Thoracic aorta (tissue), 2 donors: ENCODE data around the gene UACA. TPM values are rescaled to one million over a fixed set of nuclear protein-coding genes. Genes with fewer than 3 reads are reported as not detected.

Experiments
- ATAC-seq: fragments of 150-250 bp; one replicate; pipeline ENCODE4 v1.8.0; 2017; ENCODE audit warnings: low read depth; ENCODE audit not compliant: insufficient number of reproducible peaks, low FRiP score
- DNase-seq: peaks from one replicate; pipeline ENCODE4 v3.0.0-alpha.2; 2020; ENCODE audit warnings: low spot score
- H3K27ac ChIP-seq, 2 donors: fragments of 200-600 bp; sonication (generic); 1 replicate in 1 of 2; 2 replicates in 1 of 2; pipeline ENCODE4 v1.5.1; 2016; ENCODE audit warnings: mild to moderate bottlenecking in 2 of 2, moderate library complexity in 2 of 2
- H3K27me3 ChIP-seq: fragments of 200-600 bp; sonication (generic); replicated peaks from 2 replicates; pipeline ENCODE4 v1.6.0; 2016; ENCODE audit warnings: mild to moderate bottlenecking; ENCODE audit not compliant: insufficient read depth
- H3K36me3 ChIP-seq: fragments of 200-600 bp; sonication (generic); one replicate; pipeline ENCODE4 v1.5.1; 2016
- H3K4me1 ChIP-seq, 2 donors: fragments of 200-600 bp; sonication (generic); 1 replicate in 1 of 2; 2 replicates in 1 of 2; pipeline versions ENCODE4 v1.5.1 to v1.6.0; 2016; ENCODE audit warnings: low read depth in 2 of 2, mild to moderate bottlenecking in 1 of 2; ENCODE audit not compliant: control insufficient read depth in 1 of 2
- H3K4me3 ChIP-seq: fragments of 200-600 bp; sonication (generic); 2 replicates; pipeline ENCODE4 v1.5.1; 2016; ENCODE audit warnings: mild to moderate bottlenecking
- H3K9me3 ChIP-seq: fragments of 200-600 bp; sonication (generic); 2 replicates; pipeline ENCODE4 v1.5.1; 2016
- total RNA-seq, 2 donors: library from RNA; depleted of rRNA; stranded (reverse); fragments of >200 nt; gene quantifications; one replicate each; pipeline versions ENCODE4 v1.1.0 to v1.2.3, GENCODE V29; 2016
- TF ChIP-seq, protein P1 (sequence below): fragments of 200-600 bp; sonication (generic); IDR thresholded peaks from one replicate; pipeline ENCODE4 v1.5.1; 2019; ENCODE audit warnings: antibody characterized with exemption

UACA gene
- total RNA-seq, 2 donors from 2014 or later = 107 to 118 TPM

DNA sequence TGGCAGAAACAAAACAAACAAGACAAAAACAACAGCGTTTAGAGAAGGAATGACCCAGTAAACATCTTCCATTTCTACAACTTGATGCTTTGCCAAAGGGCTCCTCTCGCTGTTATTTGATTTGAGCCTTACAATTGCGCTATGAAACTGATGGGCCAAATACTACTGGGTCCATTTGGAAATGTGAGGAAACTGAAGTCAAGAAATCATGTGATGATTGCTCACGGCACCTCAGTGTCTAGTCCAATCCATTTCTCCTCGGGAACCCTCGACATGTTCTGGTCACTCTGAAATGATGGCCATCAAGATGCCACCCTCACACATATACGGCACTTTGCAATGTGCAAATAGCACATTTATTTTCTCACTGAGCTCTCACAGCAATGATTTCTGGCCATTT is 136.0 kb downstream of the UACA start:
- ATAC-seq = no peak
- no peak for DNase-seq
- no peak overlapping the region for H3K27ac ChIP-seq

DNA sequence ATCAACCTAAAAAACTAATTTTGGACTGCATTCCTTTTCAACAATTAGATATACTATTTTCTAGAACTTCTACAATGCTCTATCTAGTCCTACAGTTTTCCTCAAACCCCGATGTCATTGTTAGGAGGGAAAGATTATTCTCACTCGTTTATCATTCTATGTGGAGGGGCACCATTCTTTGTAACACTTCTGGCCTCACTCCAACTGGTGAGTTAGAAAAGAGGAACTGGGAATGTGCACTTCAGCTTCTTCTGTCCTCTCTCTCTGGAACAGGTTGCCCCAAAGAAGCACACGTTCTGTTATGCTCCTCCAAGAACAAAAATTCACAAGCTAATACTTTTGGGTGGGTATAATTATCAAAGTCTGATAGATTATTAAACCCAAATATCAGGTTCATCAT is 137.9 kb downstream of the UACA start:
- Histone ChIP-seq H3K27ac (no peak overlapping the region), H3K36me3 (no peaks in the 10 kb centered on the region), H3K27me3 (no peaks in the 10 kb centered on the region), H3K4me3 (no peak overlapping the region), H3K9me3 (peaks cover 3% of the 10 kb centered on the region), H3K4me1 (peaks cover 0 to 9% of the 10 kb centered on the region in 2 donors)
- TF ChIP-seq, protein P1, sequence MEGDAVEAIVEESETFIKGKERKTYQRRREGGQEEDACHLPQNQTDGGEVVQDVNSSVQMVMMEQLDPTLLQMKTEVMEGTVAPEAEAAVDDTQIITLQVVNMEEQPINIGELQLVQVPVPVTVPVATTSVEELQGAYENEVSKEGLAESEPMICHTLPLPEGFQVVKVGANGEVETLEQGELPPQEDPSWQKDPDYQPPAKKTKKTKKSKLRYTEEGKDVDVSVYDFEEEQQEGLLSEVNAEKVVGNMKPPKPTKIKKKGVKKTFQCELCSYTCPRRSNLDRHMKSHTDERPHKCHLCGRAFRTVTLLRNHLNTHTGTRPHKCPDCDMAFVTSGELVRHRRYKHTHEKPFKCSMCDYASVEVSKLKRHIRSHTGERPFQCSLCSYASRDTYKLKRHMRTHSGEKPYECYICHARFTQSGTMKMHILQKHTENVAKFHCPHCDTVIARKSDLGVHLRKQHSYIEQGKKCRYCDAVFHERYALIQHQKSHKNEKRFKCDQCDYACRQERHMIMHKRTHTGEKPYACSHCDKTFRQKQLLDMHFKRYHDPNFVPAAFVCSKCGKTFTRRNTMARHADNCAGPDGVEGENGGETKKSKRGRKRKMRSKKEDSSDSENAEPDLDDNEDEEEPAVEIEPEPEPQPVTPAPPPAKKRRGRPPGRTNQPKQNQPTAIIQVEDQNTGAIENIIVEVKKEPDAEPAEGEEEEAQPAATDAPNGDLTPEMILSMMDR = no peak
- ATAC-seq (no peak), DNase-seq (no peak)

More for the DNA sequence above, 136.0 kb downstream of the UACA start:
- no peaks in the 10 kb centered on the region for H3K36me3 ChIP-seq
- H3K4me3 ChIP-seq = no peak overlapping the region
- peaks cover 3% of the 10 kb centered on the region for H3K9me3 ChIP-seq
- H3K27me3 ChIP-seq = no peaks in the 10 kb centered on the region
- TF ChIP-seq, protein P1 = no peak
- H3K4me1 ChIP-seq = peaks cover 0 to 9% of the 10 kb centered on the region in 2 donors

DNA sequence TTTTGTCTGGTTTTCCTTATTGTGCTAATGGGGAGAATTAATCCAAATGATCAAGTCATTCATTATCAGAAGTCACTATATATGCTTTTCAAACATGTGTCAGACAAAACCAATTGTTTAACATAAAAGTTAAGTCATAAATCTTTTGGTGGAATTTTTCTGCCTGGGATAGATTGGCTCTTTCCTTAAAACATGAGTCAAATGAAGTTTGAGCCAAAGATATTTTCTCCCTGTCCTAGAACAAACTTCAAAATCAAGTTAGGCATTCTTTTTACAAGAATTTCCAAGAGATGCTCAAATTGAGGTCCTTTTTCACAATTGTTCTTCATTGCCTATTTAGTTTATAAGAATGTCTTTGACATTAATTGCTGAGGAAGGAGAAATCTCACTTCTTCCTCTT is 138.3 kb downstream of the UACA start:
- no peak for DNase-seq
- H3K4me1 ChIP-seq = peaks cover 0 to 9% of the 10 kb centered on the region in 2 donors
- H3K36me3 ChIP-seq = no peaks in the 10 kb centered on the region
- H3K9me3 ChIP-seq = peaks cover 3% of the 10 kb centered on the region
- no peak overlapping the region for H3K4me3 ChIP-seq
- TF ChIP-seq, protein P1 = no peak
- no peak for ATAC-seq
- no peaks in the 10 kb centered on the region for H3K27me3 ChIP-seq
- no peak overlapping the region for H3K27ac ChIP-seq

DNA sequence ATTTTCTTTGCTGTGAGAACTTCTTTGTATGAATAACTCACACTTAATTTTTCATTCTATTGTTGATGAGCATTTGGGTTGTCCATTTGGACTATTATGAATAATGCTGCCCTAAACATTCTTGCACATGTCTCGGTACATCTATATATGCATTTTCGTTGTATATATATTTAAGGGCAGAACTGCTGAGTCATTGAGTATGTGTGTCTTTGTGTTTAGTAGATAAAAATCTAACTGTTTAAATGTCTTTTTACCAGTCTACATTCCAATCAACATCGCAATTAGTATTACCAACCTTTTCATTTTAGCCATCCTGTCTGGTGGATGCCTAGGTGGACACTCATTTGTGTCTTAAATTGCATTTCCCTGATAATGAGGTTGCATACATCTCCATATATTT is 144.4 kb downstream of the UACA start:
- H3K4me1 ChIP-seq = no peaks in the 10 kb centered on the region
- no peaks in the 10 kb centered on the region for H3K36me3 ChIP-seq
- no peak for DNase-seq
- ATAC-seq = no peak
- peaks cover 3% of the 10 kb centered on the region for H3K9me3 ChIP-seq
- no peaks in the 10 kb centered on the region for H3K27me3 ChIP-seq
- no peak overlapping the region for H3K4me3 ChIP-seq
- H3K27ac ChIP-seq = no peak overlapping the region
- TF ChIP-seq, protein P1 = no peak

DNA sequence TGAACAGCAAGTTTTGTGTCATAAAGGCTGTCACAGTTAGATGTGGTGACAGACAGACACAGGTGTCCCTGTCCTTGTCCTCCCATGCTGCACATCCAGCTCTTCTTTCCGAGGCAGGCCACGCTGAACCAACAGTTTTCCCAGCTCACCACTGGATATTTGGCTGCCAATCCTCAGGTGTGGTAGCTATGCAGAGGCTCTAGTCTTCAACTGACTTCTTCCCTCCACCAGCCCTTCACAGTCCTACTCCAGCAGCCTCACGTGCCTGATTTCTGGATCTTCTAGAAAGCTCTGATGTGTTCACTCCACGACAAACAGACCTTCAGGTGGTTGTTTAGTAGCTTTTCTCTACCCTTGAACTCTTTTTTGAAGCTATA is 145.5 kb downstream of the UACA start:
- no peaks in the 10 kb centered on the region for H3K27me3 ChIP-seq
- ATAC-seq = no peak
- no peak overlapping the region for H3K27ac ChIP-seq
- H3K36me3 ChIP-seq = no peaks in the 10 kb centered on the region
- no peaks in the 10 kb centered on the region for H3K9me3 ChIP-seq
- TF ChIP-seq, protein P1 = no peak
- DNase-seq = no peak
- H3K4me1 ChIP-seq = no peaks in the 10 kb centered on the region
- no peak overlapping the region for H3K4me3 ChIP-seq
